GM12872 (cell line): ENCODE results near the gene PDGFC.

ENCODE experiments used
- TF ChIP-seq, protein P1 (sequence below): IDR thresholded peaks from 3 replicates; pipeline ENCODE4 v1.5.1; 2011; ENCODE audit warnings: low read depth, mild to moderate bottlenecking, low read length, moderate library complexity; ENCODE audit not compliant: insufficient read depth

Gene PDGFC

DNA sequence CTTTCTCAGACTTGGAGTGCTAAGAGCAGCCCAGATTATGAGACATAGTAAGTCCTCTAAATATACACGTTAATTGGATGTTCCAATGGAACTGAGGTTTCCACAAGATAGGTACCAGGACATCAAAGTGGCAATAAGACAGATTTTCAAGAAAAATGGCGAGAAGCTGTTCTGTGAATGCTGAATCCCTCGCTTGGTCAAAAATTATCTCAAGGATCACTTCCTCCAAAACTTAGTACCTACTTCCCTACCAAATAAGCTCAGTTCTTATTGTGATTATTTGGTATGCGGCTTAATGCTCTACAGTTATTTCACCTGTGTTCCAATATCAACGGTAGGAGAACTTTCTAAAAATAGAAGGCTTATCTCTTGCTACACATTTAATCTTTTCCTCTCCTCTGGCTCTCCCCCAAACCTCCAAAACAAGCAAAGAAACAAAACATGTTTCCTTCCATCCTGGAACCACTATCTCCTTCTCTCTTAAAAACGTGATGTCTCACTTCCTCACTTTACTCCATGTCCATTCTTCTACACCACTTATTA, 14.7 kb downstream of the PDGFC start:
- TF ChIP-seq, protein P1, sequence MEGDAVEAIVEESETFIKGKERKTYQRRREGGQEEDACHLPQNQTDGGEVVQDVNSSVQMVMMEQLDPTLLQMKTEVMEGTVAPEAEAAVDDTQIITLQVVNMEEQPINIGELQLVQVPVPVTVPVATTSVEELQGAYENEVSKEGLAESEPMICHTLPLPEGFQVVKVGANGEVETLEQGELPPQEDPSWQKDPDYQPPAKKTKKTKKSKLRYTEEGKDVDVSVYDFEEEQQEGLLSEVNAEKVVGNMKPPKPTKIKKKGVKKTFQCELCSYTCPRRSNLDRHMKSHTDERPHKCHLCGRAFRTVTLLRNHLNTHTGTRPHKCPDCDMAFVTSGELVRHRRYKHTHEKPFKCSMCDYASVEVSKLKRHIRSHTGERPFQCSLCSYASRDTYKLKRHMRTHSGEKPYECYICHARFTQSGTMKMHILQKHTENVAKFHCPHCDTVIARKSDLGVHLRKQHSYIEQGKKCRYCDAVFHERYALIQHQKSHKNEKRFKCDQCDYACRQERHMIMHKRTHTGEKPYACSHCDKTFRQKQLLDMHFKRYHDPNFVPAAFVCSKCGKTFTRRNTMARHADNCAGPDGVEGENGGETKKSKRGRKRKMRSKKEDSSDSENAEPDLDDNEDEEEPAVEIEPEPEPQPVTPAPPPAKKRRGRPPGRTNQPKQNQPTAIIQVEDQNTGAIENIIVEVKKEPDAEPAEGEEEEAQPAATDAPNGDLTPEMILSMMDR, result no peak

DNA sequence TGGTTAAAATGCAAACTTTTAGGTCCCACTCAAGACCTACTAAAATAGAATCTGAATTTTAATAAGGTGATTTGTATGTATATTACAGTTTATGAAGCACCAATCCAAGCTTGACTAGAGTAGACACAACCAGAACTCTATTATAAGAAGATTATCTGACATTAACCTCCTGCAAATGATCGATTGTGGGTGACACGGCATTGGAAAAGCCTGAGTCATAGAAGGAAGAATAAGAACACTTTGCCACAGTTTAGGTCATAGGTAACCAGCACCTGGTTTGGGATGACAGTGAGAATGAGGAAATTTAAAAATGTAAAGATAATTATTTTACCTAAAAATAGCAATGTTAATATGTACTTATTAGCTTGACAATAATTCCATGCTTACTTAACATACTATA, 15.2 kb downstream of the PDGFC start:
- TF ChIP-seq, protein P1, result no peak

DNA sequence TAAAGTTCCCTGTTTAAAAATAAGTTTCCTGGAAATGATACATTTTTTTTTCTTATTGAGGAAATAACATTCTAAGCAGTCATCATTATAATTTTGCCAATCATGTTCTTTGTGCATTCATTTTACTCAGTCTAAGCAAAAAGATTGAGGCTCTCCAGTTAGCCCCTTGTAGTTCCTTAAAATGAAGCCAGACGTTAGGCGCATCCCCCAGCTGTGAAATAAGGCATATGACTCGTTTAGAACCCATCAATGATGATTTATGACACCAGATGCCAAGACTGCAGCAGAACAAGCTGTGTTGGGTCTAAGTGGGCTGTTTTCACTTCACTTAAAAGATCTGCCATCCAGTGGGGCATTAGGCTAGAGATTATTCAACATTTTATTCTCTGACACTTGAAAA, 17.0 kb downstream of the PDGFC start:
- TF ChIP-seq, protein P1, result no peak

DNA sequence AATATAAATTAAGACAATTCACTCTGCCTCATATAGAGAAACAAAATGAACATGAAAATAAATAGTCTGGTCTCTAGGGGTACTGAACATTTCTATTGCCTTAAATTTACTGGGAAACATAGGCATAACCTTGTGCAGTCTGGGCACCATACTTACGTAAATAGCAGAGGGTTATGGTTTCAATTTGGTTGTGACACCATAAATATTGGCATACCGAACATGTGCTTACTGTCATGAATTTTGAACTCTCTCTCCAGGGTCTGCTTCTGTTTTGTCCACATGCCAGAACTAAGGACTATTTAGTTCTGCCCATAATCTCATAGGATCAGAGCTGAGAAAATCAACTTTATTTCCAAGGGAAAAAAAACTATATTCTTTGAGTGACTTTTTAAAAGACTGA, 17.6 kb downstream of the PDGFC start:
- TF ChIP-seq, protein P1, result no peak

DNA sequence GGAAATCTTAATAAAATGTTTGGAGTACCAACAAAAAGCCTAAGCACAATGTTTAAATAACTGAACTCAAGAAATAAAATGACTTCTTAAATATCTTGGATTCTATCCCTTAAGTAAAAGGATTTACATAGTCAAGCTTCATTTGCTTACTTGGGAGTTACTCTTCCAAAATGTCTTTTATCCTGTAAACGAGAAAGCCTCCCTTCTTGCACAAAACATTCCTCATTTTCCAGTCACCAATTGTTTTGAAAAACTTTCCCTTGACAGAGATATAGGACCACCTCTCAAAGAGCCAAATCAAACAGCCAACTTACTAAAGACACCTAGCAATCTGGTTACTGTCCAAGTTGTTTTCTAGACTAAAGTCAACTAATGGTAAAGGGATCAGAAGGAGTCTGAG, 18.6 kb downstream of the PDGFC start:
- TF ChIP-seq, protein P1, result no peak

DNA sequence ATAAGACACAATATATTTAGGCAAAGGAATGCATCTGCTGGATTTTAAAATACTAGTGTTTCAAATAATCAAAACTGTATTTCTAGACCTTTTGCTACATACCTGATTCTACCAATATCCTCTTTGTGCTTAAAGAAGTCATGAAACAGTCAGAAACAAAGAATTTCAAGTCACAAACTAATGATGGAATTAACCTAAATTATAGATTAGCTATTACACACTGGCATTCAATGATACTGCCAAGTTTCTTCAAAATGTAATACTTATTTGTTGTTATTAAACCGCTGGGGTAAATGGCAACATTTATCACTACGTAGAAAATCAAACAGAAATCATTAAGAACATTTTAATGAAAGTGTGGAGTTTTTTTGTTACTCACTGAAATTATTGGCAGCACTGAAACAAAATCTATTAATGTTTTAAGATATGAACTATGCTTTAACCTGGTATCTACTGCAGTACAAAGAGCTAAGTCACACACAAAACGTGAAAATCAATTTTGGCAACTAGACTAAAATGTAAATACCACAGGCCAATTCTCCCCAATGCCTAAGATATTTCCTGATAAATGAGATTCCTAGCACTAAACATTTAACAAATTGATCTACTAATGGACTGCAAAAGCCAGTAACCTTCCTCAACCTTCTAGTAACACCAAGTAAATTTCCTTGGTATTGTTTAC, 19.4 kb downstream of the PDGFC start:
- TF ChIP-seq, protein P1, result no peak

DNA sequence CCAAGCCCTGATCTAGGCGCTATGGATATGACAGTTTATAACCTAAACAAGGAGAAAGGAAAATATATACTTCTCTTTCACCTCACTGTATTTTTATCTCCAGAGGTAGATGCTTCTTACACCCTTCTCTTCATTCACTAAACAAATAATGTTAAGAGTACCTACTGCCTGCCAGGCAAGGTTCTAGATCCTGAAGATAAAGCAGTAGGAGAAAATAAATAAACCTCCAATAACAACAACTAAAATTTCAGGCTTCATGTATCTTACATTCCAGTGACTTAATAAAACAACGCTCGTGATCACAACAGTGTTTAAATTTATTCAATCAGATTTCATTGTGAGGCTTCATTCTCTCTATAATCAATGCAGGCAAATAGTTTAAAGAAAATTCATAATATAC, 20.7 kb downstream of the PDGFC start:
- TF ChIP-seq, protein P1, result no peak
